Eye (tissue), 1 donor: ENCODE results near the gene KCNE5.
"Not testable (repeated sequence)": the region's sequence is repeated elsewhere in the genome, so short reads cannot be mapped to it uniquely, and the experiment has no call there.

ENCODE experiments used
- DNase-seq: peaks from one replicate; pipeline ENCODE4 v3.0.0-alpha.2; 2015

KCNE5 gene

GRCh38 chrX:109601486-109601885, 23.5 kb downstream of the KCNE5 start:
- DNase-seq, result peak; percentile 9

- DNase-seq, result peak; percentile 61
Observed at GRCh38 chrX:109600237-109600651, 24.7 kb downstream of the KCNE5 start.

GRCh38 chrX:109596015-109596414, 29.0 kb downstream of the KCNE5 start:
- no peak for DNase-seq

- no peak for DNase-seq
Observed at GRCh38 chrX:109590176-109590575, 34.8 kb downstream of the KCNE5 start.

GRCh38 chrX:109585488-109585887, 39.5 kb downstream of the KCNE5 start:
- DNase-seq, result no peak

GRCh38 chrX:109578916-109579315, 46.1 kb downstream of the KCNE5 start:
- DNase-seq, result no peak

- DNase-seq, result no peak
Observed at GRCh38 chrX:109577055-109577454, 47.9 kb downstream of the KCNE5 start.

- not testable (repeated sequence) for DNase-seq
Observed at GRCh38 chrX:109576083-109576482, 48.9 kb downstream of the KCNE5 start.
